BLaER1 treated with 17β-estradiol and CSF1 and Interleukin-3, amounts not matched to agents 10 nM and 100 nM (cell line): ENCODE measurements around the gene TTC23L.

Experiments used
- H3K27ac ChIP-seq, 11 experiments: shearing (Covaris generic); formaldehyde crosslinking; 2 replicates each; pipeline ENCODE4 v1.8.1; 2022
- H3K27me3 ChIP-seq, 11 experiments: shearing (Covaris generic); formaldehyde crosslinking; 2 replicates each; pipeline ENCODE4 v1.8.1; 2022
- H3K36me3 ChIP-seq, 11 experiments: shearing (Covaris generic); formaldehyde crosslinking; 2 replicates each; pipeline ENCODE4 v1.8.1; 2022
- H3K4me1 ChIP-seq, 10 experiments: shearing (Covaris generic); formaldehyde crosslinking; 2 replicates each; pipeline ENCODE4 v1.8.1; 2022
- H3K4me2 ChIP-seq, 11 experiments: shearing (Covaris generic); formaldehyde crosslinking; 2 replicates each; pipeline ENCODE4 v1.8.1; 2022
- H3K4me3 ChIP-seq, 10 experiments: shearing (Covaris generic); formaldehyde crosslinking; 2 replicates each; pipeline ENCODE4 v1.8.1; 2022
- H3K9ac ChIP-seq, 11 experiments: shearing (Covaris generic); formaldehyde crosslinking; 2 replicates each; pipeline ENCODE4 v1.8.1; 2022
- H3K9me3 ChIP-seq, 11 experiments: shearing (Covaris generic); formaldehyde crosslinking; replicated peaks in 1 of 11; 2 replicates each; pipeline ENCODE4 v1.8.1; 2022
- H4K20me1 ChIP-seq, 11 experiments: shearing (Covaris generic); formaldehyde crosslinking; 2 replicates each; pipeline ENCODE4 v1.8.1; 2022
- Cebpa-rat ChIP-seq, 11 experiments: shearing (Covaris generic); IDR thresholded peaks; 2 replicates each; pipeline ENCODE4 v1.8.1; 2022

The TTC23L gene

GRCh38 chr5:34886392-34887119 lies 47.6 kb downstream of the TTC23L start:
- no peak for TF ChIP-seq Cebpa-rat (IDR thresholded peaks at IDR 0.05)
- Histone ChIP-seq H3K9ac (no peak overlapping the region), H3K36me3 (no peaks in the 10 kb centered on the region), H3K4me3 (no peak overlapping the region), H4K20me1 (no peaks in the 10 kb centered on the region), H3K27me3 (no peaks in the 10 kb centered on the region), H3K9me3 (no peaks in the 10 kb centered on the region), H3K4me2 (no peak overlapping the region), H3K27ac (no peak overlapping the region), H3K4me1 (no peaks in the 10 kb centered on the region)

- Histone ChIP-seq H4K20me1 (no peaks in the 10 kb centered on the region), H3K4me3 (no peak overlapping the region), H3K4me2 (no peak overlapping the region), H3K27ac (no peak overlapping the region), H3K4me1 (peaks cover 0 to 16% (median 9%) of the 10 kb centered on the region in 10 experiments; a peak in 13 of 20 replicates), H3K36me3 (no peaks in the 10 kb centered on the region), H3K27me3 (no peaks in the 10 kb centered on the region), H3K9me3 (no peaks in the 10 kb centered on the region), H3K9ac (no peak overlapping the region)
- no peak for TF ChIP-seq Cebpa-rat (IDR thresholded peaks at IDR 0.05)
These were observed 50.4 kb downstream of the TTC23L start for GRCh38 chr5:34889394-34889793.

- no peak overlapping the region for H3K27ac ChIP-seq
- no peak overlapping the region for H3K4me2 ChIP-seq
These were observed 53.0 kb downstream of the TTC23L start for GRCh38 chr5:34891981-34892380.

GRCh38 chr5:34892414-34892813 lies 53.5 kb downstream of the TTC23L start:
- peaks cover 0 to 21% (median 9%) of the 10 kb centered on the region in 10 experiments; a peak in 13 of 20 replicates for H3K4me1 ChIP-seq
- no peak overlapping the region for H3K4me2 ChIP-seq
- H3K27me3 ChIP-seq: no peaks in the 10 kb centered on the region
- no peak overlapping the region for H3K4me3 ChIP-seq
- no peak for TF ChIP-seq Cebpa-rat (IDR thresholded peaks at IDR 0.05)
- no peaks in the 10 kb centered on the region for H3K9me3 ChIP-seq
- H3K9ac ChIP-seq: no peak overlapping the region
- peaks cover 0 to 10% (median 0%) of the 10 kb centered on the region in 11 experiments; a peak in 1 of 22 replicates for H3K36me3 ChIP-seq
- no peaks in the 10 kb centered on the region for H4K20me1 ChIP-seq
- H3K27ac ChIP-seq: no peak overlapping the region

More at GRCh38 chr5:34891981-34892380, 53.0 kb downstream of the TTC23L start:
- H3K27me3 ChIP-seq: no peaks in the 10 kb centered on the region
- H3K9me3 ChIP-seq: no peaks in the 10 kb centered on the region
- no peak for TF ChIP-seq Cebpa-rat (IDR thresholded peaks at IDR 0.05)
- no peak overlapping the region for H3K4me3 ChIP-seq
- peaks cover 0 to 21% (median 9%) of the 10 kb centered on the region in 10 experiments; a peak in 13 of 20 replicates for H3K4me1 ChIP-seq
- peaks cover 0 to 10% (median 0%) of the 10 kb centered on the region in 11 experiments; a peak in 1 of 22 replicates for H3K36me3 ChIP-seq
- H4K20me1 ChIP-seq: no peaks in the 10 kb centered on the region
- H3K9ac ChIP-seq: no peak overlapping the region

- Histone ChIP-seq H3K27ac (no peak overlapping the region), H3K4me1 (peaks cover 0 to 21% (median 9%) of the 10 kb centered on the region in 10 experiments; a peak in 13 of 20 replicates), H3K9ac (no peak overlapping the region), H3K4me3 (no peak overlapping the region), H4K20me1 (no peaks in the 10 kb centered on the region), H3K36me3 (peaks cover 0 to 10% (median 0%) of the 10 kb centered on the region in 11 experiments; a peak in 1 of 22 replicates), H3K4me2 (0 out of 22 replicates have a peak overlapping the region, but pooled peaks of 2 of the 11 experiments have one; percentile 69 to 74), H3K9me3 (no peaks in the 10 kb centered on the region), H3K27me3 (no peaks in the 10 kb centered on the region)
- no peak for TF ChIP-seq Cebpa-rat (IDR thresholded peaks at IDR 0.05)
These were observed 55.8 kb downstream of the TTC23L start for GRCh38 chr5:34894716-34895115.

GRCh38 chr5:34895641-34896419 lies 56.9 kb downstream of the TTC23L start:
- no peak overlapping the region for H3K27ac ChIP-seq
- H3K9me3 ChIP-seq: no peaks in the 10 kb centered on the region
- no peak for TF ChIP-seq Cebpa-rat (IDR thresholded peaks at IDR 0.05)
- H3K36me3 ChIP-seq: peaks cover 0 to 10% (median 0%) of the 10 kb centered on the region in 11 experiments; a peak in 1 of 22 replicates
- no peak overlapping the region for H3K9ac ChIP-seq
- no peaks in the 10 kb centered on the region for H4K20me1 ChIP-seq
- no peak overlapping the region for H3K4me2 ChIP-seq
- H3K27me3 ChIP-seq: no peaks in the 10 kb centered on the region
- no peak overlapping the region for H3K4me3 ChIP-seq
- H3K4me1 ChIP-seq: peaks cover 0 to 21% (median 9%) of the 10 kb centered on the region in 10 experiments; a peak in 13 of 20 replicates

GRCh38 chr5:34897646-34898045 lies 58.7 kb downstream of the TTC23L start:
- Histone ChIP-seq H3K4me3 (no peak overlapping the region), H3K36me3 (peaks cover 0 to 23% (median 5%) of the 10 kb centered on the region in 11 experiments; a peak in 9 of 22 replicates), H4K20me1 (no peaks in the 10 kb centered on the region), H3K9me3 (no peaks in the 10 kb centered on the region), H3K27ac (no peak overlapping the region), H3K4me1 (peaks cover 0 to 21% (median 9%) of the 10 kb centered on the region in 10 experiments; a peak in 13 of 20 replicates), H3K9ac (no peak overlapping the region), H3K4me2 (no peak overlapping the region), H3K27me3 (no peaks in the 10 kb centered on the region)
- no peak for TF ChIP-seq Cebpa-rat (IDR thresholded peaks at IDR 0.05)

GRCh38 chr5:34898258-34898895 lies 59.4 kb downstream of the TTC23L start:
- Histone ChIP-seq H3K36me3 (peaks cover 0 to 29% (median 6%) of the 10 kb centered on the region in 11 experiments; a peak in 9 of 22 replicates), H3K27ac (no peak overlapping the region), H4K20me1 (no peaks in the 10 kb centered on the region), H3K4me1 (peaks cover 0 to 16% (median 6%) of the 10 kb centered on the region in 10 experiments; a peak in 13 of 20 replicates), H3K4me2 (no peak overlapping the region), H3K27me3 (no peaks in the 10 kb centered on the region), H3K9ac (no peak overlapping the region), H3K9me3 (no peaks in the 10 kb centered on the region), H3K4me3 (no peak overlapping the region)
- TF ChIP-seq Cebpa-rat (IDR thresholded peaks at IDR 0.05): no peak

- Histone ChIP-seq H3K36me3 (peaks cover 0 to 35% (median 6%) of the 10 kb centered on the region in 11 experiments; a peak in 12 of 22 replicates), H3K9ac (no peak overlapping the region), H3K27ac (no peak overlapping the region)
These were observed 60.1 kb downstream of the TTC23L start for GRCh38 chr5:34899066-34899465.

More at GRCh38 chr5:34899066-34899465, 60.1 kb downstream of the TTC23L start:
- H3K4me1 ChIP-seq: peaks cover 0 to 9% (median 0%) of the 10 kb centered on the region in 10 experiments; a peak in 8 of 20 replicates
- TF ChIP-seq Cebpa-rat (IDR thresholded peaks at IDR 0.05): no peak
- no peaks in the 10 kb centered on the region for H3K9me3 ChIP-seq
- no peaks in the 10 kb centered on the region; a peak in 1 of 22 replicates for H4K20me1 ChIP-seq
- no peaks in the 10 kb centered on the region for H3K27me3 ChIP-seq
- H3K4me3 ChIP-seq: no peak overlapping the region
- no peak overlapping the region for H3K4me2 ChIP-seq
